Spinal cord (tissue), 10 donors: ENCODE measurements around the gene ZXDC. TPM values are rescaled to one million over a fixed set of nuclear protein-coding genes. Genes with fewer than 3 reads are reported as not detected.
A peak's percentile ranks its signal among the peaks of the same experiment; 100 is the strongest.

ENCODE experiments used
- DNase-seq, 6 donors: peaks; one replicate each; pipeline versions ENCODE4 v3.0.0 to v3.0.0-alpha.2; 2013 to 2015; ENCODE audit warnings: low spot score in 6 of 6, low read depth in 4 of 6
- H3K27ac ChIP-seq: one replicate; pipeline ENCODE4 v1.5.1; 2013; ENCODE audit warnings: low read depth, low read length, control low read depth
- H3K27me3 ChIP-seq: one replicate; pipeline ENCODE4 v1.6.1; 2013; ENCODE audit warnings: low read length; ENCODE audit not compliant: control insufficient read depth, insufficient read depth
- H3K36me3 ChIP-seq: one replicate; pipeline ENCODE4 v1.6.1; 2013; ENCODE audit warnings: low read length; ENCODE audit not compliant: control insufficient read depth, insufficient read depth
- H3K4me1 ChIP-seq: one replicate; pipeline ENCODE4 v1.6.1; 2013; ENCODE audit warnings: low read length; ENCODE audit not compliant: control insufficient read depth, insufficient read depth
- H3K4me3 ChIP-seq: one replicate; pipeline ENCODE4 v1.5.1; 2013; ENCODE audit warnings: low read depth, low read length, control low read depth
- H3K9me3 ChIP-seq: one replicate; pipeline ENCODE4 v1.6.1; 2013; ENCODE audit warnings: low read length; ENCODE audit not compliant: control insufficient read depth, insufficient read depth
- WGBS: methylation state at CpG from one replicate; pipeline ENCODE4 v1.1.5; 2013; ENCODE audit warnings: missing lambda C conversion rate; ENCODE audit not compliant: insufficient coverage; 5-methylcytosine and 5-hydroxymethylcytosine counted together
- polyA plus RNA-seq, 2 donors: library from polyadenylated mRNA; unstranded; fragments of 120-200 nt; gene quantifications; one replicate each; pipeline ENCODE4 v1.2.1, GENCODE V29; 2013; ENCODE audit not compliant: insufficient read length in 2 of 2
- total RNA-seq, 2 donors: library from RNA; depleted of rRNA in 1 of 2; stranded (reverse); fragments of 120-200 nt in 1 of 2; fragments of >200 nt in 1 of 2; gene quantifications; one replicate each; pipeline versions ENCODE4 v1.2.3 to v1.2.4, GENCODE V29; 2013 to 2014
- donor health status: healthy.

Gene ZXDC
- total and polyA plus RNA-seq, 4 donors = 22.9 to 29.4 (median 27.3) TPM

DNA sequence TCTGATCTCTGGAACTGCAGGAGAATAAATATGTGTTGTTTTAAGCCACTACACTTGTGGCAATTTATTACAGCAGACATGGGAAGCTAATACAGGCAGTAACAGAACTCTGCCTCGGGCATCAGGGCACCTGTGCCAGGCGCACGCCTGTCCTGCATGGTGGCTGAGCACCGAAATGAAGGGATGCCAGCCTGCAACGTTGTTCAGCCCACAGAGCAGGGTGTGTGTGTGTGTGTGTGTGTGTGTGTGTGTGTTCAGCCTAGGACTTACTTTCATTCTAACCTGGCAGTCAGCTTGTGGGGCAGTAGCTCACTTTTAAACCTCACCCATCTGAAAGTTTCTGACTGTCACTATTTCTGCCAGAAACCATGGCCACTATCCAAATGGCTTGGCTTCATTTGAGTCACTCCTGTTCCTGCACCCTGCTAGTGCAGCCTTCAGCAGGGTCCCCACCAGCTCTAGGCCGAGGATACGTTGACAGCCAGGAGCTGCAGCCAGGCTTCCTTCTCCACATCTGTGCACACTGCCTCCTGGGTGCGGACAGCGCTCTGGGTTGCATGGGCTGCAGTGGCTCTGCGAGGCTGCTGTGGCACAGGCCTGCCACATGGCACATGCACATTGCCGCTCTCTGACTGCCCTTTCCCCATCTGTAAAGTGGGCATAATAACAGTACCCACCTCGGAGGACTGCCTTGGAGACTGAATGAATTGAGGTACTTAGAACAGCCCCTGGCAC is 37.4 kb upstream of the ZXDC start:
- WGBS = 66% methylated on average over 12 of the region's 12 CpGs
- H3K4me3 ChIP-seq = no peak overlapping the region
- no peaks in the 10 kb centered on the region for H3K27me3 ChIP-seq
- H3K4me1 ChIP-seq = peaks cover 54% of the 10 kb centered on the region
- DNase-seq = peak in 2 of 6 donors; percentile 48 to 68
- no peaks in the 10 kb centered on the region for H3K9me3 ChIP-seq
- no peak overlapping the region for H3K27ac ChIP-seq
- H3K36me3 ChIP-seq = no peaks in the 10 kb centered on the region

DNA sequence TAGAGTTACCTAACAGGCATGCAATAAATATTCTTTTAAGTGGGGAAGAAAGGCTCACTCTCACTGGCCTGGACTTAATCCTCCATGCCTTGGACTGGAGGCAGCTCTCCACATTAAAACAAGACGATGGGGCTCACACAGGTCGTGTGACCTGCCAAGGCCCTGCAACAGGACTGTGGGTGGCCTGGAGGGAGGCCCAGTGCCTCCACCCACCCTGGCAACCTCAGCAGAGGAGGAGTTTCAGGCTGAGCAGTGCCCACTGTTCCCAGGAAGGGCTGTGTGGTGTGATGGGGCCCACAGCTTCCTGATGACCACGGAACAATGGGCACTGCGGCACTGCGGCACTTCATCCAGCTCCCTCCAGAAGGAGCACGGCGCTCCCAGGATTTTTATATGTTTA is 36.3 kb upstream of the ZXDC start:
- Histone ChIP-seq H3K9me3 (no peaks in the 10 kb centered on the region), H3K4me1 (peaks cover 50% of the 10 kb centered on the region), H3K36me3 (no peaks in the 10 kb centered on the region), H3K27me3 (no peaks in the 10 kb centered on the region), H3K27ac (no peak overlapping the region), H3K4me3 (no peak overlapping the region)
- peak in 1 of 6 donors; percentile 75 for DNase-seq
- WGBS = 39% methylated on average over 7 of the region's 7 CpGs

DNA sequence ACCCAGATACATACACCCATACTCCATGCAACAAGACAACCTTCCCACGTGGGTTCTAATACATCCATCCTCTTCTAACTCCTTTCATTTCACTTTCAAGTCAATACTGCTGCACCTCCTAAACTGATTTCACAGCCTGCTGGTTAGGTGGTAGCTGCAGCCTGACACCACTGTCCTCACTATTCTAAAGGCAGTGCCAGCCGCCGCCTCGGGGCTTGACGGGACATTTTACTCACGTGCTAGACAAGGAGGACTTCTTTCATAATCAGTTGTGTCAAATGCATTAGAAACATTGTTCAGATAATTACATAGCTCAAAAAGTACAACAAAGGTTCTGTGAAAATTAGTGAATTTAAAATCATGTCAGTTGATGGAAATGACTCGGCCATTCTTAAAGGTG is 35.6 kb upstream of the ZXDC start:
- no peak overlapping the region for H3K4me3 ChIP-seq
- WGBS = 82% methylated on average over 1 of the region's 7 CpGs
- no peak overlapping the region for H3K27ac ChIP-seq
- H3K4me1 ChIP-seq = peaks cover 44% of the 10 kb centered on the region
- DNase-seq = peak in 1 of 6 donors; percentile 47
- no peaks in the 10 kb centered on the region for H3K27me3 ChIP-seq
- H3K9me3 ChIP-seq = no peaks in the 10 kb centered on the region
- no peaks in the 10 kb centered on the region for H3K36me3 ChIP-seq

DNA sequence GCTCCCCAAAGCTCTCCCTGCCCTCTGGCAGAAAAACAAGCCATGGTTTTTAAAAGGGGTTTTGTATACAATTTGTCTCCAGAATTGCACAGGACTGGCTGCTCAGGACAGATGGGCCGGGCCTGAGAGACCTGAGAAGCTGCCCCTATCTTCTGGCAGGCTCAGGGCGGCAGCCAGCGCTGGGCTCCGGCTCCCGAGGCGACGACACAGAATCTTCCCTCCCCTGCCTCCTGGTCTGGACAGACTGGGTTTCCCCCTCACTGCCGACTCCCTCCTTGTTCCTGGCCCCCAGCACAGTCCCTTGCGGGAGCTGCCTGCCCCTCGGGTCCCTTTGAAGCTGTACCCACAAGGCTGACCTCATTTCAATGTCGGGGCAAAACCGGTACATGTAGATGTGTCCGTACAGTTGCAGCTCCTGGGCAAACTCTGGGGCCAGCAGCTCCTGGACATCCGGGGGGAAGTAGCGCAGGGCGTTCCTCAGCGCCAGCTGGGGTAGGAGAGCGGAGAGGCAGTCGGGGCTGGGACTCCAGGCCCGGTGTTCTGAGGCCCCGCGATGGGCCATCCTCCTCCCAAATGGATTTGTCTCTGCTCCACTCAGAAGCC is 34.7 kb upstream of the ZXDC start:
- WGBS = 61% methylated on average over 22 of the region's 22 CpGs
- Histone ChIP-seq H3K27me3 (no peaks in the 10 kb centered on the region), H3K36me3 (no peaks in the 10 kb centered on the region), H3K9me3 (no peaks in the 10 kb centered on the region), H3K27ac (no peak overlapping the region), H3K4me1 (peaks cover 44% of the 10 kb centered on the region), H3K4me3 (no peak overlapping the region)
- peak in 1 of 6 donors; percentile 31 for DNase-seq

DNA sequence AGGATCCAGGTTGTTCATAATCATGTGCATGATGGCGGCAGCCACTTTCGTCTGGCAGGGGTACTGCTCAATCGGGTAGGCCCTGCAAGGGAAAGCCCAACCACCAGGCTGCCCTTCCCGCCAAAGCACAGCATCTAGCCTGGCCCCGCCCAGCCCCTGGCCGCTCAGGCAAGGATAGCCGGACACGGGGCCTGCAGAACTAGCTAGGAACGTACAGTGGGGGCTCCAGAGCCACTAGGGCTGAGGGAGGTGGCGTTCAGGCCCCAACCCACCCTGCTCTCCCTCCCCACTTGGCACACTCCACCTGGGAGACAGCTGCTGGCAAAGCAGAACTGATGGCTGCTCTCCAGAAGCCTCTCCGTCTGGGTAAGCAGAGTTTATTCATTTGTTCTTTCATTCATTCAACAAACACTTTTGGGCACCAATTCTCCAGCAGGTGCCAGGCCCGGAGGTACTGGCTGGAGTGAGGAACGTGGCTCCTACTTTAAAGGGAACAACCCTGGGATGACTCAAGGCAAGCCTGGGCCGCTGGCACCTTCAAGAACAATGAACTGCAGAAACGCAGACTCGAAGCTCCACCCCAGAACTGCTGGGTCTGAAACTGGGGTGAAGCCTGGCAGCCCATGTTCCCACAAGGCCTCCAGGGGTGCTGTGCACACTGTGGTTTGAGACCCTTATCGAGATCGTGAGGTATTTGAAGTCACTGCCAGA is 34.1 kb upstream of the ZXDC start:
- WGBS = 58% methylated on average over 17 of the region's 18 CpGs
- Histone ChIP-seq H3K4me3 (no peak overlapping the region), H3K27ac (no peak overlapping the region), H3K27me3 (no peaks in the 10 kb centered on the region), H3K36me3 (no peaks in the 10 kb centered on the region), H3K9me3 (no peaks in the 10 kb centered on the region), H3K4me1 (peaks cover 44% of the 10 kb centered on the region)
- DNase-seq = peak in 2 of 6 donors; percentile 51 to 81

DNA sequence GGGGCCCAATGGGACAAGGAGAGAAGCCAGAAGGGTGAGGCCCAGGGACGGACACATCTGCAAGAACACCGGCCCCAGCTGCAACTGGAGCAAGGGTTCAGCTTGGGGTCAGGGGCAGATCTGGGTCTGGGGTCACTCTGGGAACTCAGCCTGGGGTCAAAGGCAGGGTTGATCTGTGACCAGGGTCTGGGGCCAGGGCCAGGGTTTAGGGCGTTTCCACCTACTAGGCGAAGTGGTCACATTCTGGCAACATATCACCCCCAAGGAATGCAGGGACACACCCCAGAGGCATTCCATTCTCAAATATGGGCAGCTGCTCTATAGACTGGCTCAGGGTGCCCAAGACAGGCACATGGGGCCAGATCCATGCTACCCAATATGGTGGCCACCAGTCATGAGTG is 32.9 kb upstream of the ZXDC start:
- Histone ChIP-seq H3K4me3 (no peak overlapping the region), H3K9me3 (no peaks in the 10 kb centered on the region), H3K27ac (no peak overlapping the region), H3K27me3 (no peaks in the 10 kb centered on the region), H3K4me1 (peaks cover 38% of the 10 kb centered on the region), H3K36me3 (no peaks in the 10 kb centered on the region)
- DNase-seq = no peak
- 98% methylated on average over 4 of the region's 4 CpGs for WGBS

DNA sequence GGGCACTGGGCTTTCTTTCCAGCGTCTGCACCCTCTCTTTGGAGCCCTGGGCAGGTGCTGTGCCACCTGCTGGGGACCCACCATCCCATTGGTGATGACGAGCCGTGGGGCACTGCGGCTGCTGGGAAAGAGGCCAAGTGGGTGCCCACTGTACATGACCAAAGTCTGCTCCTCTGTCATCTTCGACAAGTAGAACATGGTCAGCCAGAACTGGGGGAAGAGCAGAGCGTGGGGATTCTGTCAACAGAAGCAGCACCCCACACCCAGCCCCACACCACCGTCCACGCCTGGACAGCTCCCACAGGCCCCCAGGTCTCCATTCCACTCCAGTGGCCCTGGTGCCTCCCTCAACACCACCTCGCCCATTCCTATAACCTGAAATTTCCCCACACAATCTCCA is 32.2 kb upstream of the ZXDC start:
- 91% methylated on average over 9 of the region's 9 CpGs for WGBS
- no peak for DNase-seq

DNA sequence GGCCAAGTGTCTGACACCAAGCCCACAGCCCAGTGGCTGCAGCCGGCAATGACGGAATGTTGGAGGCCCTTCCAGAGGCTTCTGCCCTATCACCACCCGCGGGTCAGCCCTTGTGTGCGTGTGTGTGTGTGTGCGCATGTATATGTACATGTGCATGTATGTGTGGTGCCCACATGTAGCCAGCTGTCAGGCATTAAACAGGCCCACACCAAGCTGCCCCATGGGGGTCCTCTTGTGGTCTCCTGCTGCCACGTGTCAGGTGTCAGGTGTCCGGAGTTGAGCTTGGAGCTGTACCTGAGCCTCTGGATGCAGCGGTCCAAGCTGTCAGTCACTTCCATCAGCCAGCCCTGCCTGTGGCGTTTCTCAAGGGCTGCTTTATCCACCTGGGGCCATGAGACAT is 28.0 kb upstream of the ZXDC start:
- 94% methylated on average over 10 of the region's 10 CpGs for WGBS

More for the DNA sequence above, 32.2 kb upstream of the ZXDC start:
- Histone ChIP-seq H3K36me3 (no peaks in the 10 kb centered on the region), H3K4me1 (peaks cover 31% of the 10 kb centered on the region), H3K4me3 (no peak overlapping the region), H3K27me3 (no peaks in the 10 kb centered on the region), H3K9me3 (no peaks in the 10 kb centered on the region), H3K27ac (no peak overlapping the region)

DNA sequence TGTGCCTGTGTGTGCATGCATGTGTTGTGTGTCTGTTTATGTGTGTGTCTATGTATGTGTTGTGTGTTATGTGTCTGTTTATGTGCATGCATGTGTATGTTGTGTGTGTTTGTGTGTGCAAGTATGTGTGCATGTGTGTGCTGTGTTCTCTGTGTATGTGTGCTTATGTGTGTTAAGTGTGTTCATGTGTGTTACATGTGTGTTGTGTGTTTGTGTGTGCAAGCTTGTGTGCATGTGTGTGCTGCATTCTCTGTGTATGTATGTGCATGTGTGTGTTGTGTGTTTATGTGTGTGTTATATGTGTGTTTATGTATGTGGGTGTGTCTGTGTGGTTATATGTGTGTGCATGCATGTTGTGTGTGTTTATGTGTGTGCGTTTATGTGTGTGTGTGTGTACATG is 27.0 kb upstream of the ZXDC start:
- H3K36me3 ChIP-seq = no peaks in the 10 kb centered on the region
- peaks cover 6% of the 10 kb centered on the region for H3K4me1 ChIP-seq
- no peaks in the 10 kb centered on the region for H3K9me3 ChIP-seq
- no peak for DNase-seq
- H3K27me3 ChIP-seq = no peaks in the 10 kb centered on the region
- no peak overlapping the region for H3K27ac ChIP-seq
- no peak overlapping the region for H3K4me3 ChIP-seq
- WGBS = 92% methylated on average over 1 of the region's 1 CpG

More for the DNA sequence above, 28.0 kb upstream of the ZXDC start:
- Histone ChIP-seq H3K36me3 (no peaks in the 10 kb centered on the region), H3K27me3 (no peaks in the 10 kb centered on the region), H3K9me3 (no peaks in the 10 kb centered on the region), H3K4me1 (peaks cover 6% of the 10 kb centered on the region), H3K4me3 (no peak overlapping the region), H3K27ac (no peak overlapping the region)
- DNase-seq = no peak
